ENCODE measurements around the gene KATNA1.

Gene KATNA1

DNA sequence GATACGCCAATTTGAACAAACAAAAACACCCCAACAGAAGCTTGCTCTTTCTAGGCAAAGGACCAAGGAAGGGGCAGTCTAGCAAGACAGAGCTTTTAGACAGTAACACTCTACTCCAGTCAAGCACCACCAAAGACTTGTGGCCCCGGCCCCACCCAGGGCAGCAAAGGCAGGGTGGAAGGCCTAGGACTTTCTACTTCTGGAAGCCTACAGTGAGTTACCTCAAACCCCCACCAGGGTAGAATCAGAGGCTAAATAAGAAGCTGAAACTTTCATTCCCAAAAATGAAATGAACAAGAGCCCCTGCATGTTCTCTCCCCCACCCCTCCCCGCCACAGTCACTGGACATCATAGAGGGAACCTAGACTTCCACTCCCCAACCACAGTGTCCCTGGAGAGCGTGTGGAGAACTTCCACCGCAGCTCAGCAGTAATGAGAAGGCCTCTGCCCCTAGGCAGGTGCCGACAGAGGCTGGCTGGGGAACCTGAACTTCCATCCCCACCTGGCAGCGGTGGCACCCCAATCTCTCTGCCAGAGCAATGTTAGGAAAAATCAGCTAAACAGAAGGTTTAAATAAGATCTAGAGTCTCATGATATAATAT, 40.0 kb downstream of the KATNA1 start:
- DNase-seq (ENCODE audit: low read depth), result no peak

- DNase-seq (ENCODE audit: low read depth), result no peak
Observed at GRCh38 chr6:149600508-149600907, 48.0 kb downstream of the KATNA1 start.

DNA sequence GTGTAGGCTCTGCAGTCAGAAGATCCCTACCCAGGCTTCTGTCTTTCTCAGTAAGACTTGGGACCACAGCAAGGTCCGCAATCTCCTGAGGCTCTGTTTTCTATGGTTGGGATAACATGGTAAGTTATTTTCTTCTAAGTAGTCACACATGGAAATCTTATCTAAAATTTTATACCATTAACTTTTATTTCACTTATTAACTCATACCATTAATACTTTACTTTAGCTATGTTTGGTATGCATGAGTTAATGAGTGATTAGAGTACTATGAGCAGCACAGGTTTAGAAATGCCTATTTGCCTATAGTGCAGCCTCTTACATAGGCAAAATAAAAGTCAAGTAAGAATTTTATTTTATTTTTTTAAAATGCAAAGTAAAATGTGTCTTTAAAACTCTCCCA, 55.1 kb downstream of the KATNA1 start:
- DNase-seq (ENCODE audit: low read depth), result no peak

DNA sequence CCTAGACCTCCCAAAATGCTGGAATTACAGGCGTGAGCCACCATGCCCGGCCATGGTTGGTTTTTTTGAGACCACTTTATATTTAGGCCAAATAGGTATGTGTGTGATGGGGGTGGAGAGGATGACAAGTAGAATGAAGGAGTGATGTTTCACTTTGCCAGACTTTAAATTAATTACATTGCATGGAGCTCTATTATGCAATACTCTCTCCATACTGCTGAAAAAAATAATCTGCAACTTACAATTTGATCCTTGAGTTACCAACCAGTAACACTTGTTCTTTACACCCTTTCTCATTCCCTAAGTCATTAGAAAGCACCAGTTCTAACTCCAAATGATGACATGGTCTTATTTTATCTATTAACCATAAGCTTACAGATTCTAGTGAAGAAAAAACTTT, 55.5 kb downstream of the KATNA1 start:
- no peak for DNase-seq (ENCODE audit: low read depth)

DNA sequence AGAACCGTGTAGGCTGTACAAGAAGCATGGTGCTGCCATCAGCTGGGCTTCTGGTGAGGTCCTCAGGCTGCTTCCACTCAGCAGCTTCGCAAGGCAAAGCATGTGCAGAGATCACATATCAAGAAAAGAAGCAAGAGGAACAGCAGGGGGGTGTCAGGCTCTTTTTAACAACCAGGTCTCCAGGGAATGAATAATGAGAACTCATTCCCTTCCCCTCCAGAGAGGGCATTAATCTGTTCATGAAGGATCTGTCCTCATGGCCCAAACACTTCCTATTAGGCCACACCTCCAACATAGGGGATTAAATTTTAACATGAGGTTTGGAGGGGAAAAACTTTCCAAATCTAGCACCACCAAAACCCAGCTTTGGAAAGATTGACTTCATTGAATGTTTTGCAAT, 62.4 kb downstream of the KATNA1 start:
- DNase-seq (ENCODE audit: low read depth), result no peak

- DNase-seq (ENCODE audit: low read depth), result no peak
Observed at GRCh38 chr6:149581349-149581748, 67.2 kb downstream of the KATNA1 start.

GRCh38 chr6:149580880-149581279, 67.6 kb downstream of the KATNA1 start:
- DNase-seq (ENCODE audit: low read depth), result no peak

- DNase-seq (ENCODE audit: low read depth), result no peak
Observed at GRCh38 chr6:149567945-149568585, 80.4 kb downstream of the KATNA1 start.

DNA sequence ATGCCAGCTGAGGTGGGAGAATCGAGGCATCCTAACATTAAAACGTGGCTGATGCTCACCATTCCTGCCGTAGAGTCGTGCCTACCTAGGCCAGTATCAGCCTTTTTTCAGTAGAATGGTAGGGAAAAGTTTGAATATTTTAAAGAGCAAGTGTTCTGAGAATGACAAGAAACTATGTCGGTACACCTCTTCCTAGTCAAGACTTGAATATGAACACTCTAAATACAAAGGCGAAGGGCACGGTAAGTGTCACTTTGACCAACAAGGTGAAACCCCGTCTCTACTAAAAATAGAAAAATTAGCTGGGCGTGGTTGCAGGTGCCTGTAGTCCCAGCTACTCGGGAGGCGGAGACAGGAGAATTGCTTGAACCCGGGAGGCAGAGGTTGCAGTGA, 81.3 kb downstream of the KATNA1 start:
- DNase-seq (ENCODE audit: low read depth), result no peak

DNA sequence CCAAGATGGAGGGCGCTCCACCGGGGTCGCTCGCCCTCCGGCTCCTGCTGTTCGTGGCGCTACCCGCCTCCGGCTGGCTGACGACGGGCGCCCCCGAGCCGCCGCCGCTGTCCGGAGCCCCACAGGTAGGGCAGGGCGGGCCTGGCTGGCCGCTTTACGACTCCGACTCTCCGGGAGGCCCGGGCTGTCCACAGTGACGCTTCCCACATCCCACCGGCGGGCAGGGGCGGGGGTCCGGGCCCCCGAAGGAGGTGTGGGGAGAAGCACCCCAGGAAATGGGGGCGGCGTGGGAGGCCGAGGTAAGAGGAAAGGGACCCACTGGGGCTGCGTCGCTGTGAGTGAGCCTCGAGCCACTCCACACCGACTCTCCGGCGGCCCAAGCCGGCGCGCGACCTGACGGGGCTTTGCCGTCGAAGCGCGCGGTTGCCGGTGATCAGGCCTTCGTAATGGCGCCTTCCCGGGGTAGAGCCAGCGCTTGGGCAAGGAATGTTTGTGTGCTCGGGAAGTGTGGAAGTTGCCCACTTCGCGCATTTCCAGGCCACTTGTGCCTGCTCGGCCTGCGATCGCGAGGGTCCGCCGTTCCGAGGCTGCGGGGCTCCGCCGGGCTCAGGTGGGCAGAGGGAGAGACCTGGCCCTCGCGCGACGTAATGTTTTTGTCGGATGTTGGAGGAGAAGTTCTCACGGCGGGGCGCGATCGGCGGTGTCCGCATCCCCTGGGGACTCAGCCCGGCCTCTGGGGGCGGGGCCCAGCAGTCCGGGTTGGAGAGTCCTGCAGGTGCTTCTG, 81.9 kb downstream of the KATNA1 start:
- no peak for DNase-seq (ENCODE audit: low read depth)

DNA sequence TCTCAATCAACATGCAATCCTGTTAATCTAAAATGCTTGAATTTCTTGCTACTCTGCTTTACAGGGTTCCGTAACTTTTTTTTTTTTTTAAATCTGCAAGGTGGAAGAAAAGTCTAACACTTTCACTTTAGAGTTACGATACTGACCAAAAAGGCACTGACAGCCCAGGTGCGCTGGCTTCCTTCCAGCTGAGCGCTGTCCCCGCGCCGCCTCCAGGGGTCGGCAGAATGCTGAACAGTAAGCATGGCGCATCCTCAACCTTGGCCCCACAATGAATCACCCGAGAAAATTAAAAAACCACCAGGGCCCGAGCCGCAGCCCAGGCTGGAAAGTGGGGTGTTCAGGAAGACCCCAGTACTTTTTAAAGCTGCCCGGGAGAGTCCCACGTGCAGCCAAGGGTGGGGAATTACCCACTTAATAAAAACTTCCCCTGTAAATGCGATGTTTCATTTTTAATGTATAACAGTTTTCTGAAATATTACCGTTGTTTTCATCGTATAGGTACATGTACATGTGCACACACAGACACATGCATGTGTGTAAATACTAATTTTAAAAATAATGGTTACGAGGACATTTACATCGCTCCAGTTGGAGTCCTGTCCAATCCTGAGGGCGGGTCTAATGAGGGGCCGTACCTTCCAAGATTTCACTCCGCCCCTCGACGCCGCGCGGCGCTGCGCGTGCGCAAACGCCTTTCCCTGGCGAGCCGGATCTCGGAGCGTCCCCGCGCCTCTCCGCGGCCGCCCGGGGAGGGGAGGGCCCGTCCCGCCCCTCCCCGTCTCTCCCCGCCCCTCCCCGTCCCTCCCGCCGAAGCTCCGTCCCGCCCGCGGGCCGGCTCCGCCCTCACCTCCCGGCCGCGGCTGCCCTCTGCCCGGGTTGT, 82.7 kb downstream of the KATNA1 start, which contains the start of gene GINM1:
GINM1 (plus strand) TSS at position 849 of the 883 bp plus-strand sequence. CDS start 40 bp downstream, outside the sequence.
- peak; percentile 88 for DNase-seq (ENCODE audit: low read depth)

GRCh38 chr6:149563928-149564325, 84.6 kb downstream of the KATNA1 start:
- DNase-seq (ENCODE audit: low read depth), result no peak

- DNase-seq (ENCODE audit: low read depth), result peak; percentile 60
Observed at GRCh38 chr6:149563203-149563927, 85.1 kb downstream of the KATNA1 start.

DNA sequence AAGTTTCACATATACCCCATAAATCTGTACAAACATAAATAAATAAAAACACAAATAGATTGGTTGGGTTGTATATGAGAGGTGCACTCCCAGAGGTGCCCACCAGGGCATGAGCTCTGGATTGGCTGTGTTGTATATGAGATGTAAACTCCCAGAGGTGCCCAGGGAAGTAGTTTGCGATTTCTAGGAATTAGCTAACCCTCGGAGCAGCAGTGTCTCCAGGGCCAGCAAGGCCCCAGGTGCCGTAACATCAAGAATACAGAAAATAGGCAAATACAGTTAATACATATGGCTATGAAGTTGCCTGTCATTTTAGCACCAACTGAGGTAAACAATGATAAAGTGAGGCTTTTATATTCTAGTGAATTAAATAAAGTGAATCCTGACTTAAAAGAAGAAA, 87.8 kb downstream of the KATNA1 start:
- DNase-seq (ENCODE audit: low read depth), result no peak

GRCh38 chr6:149559389-149559788, 89.1 kb downstream of the KATNA1 start:
- DNase-seq (ENCODE audit: low read depth), result no peak

GRCh38 chr6:149558029-149558428, 90.5 kb downstream of the KATNA1 start:
- no peak for DNase-seq (ENCODE audit: low read depth)

- DNase-seq (ENCODE audit: low read depth), result no peak
Observed at GRCh38 chr6:149551920-149552319, 96.6 kb downstream of the KATNA1 start.

GRCh38 chr6:149545754-149546471, 102.6 kb downstream of the KATNA1 start, which contains the start of gene PPIL4:
Gene PPIL4, minus strand, starts transcription at chr6:149546043. Its CDS starts 38 bp downstream, at chr6:149546005.
- peak; percentile 86 for DNase-seq (ENCODE audit: low read depth)

GRCh38 chr6:149545258-149545753, 103.2 kb downstream of the KATNA1 start:
- no peak for DNase-seq (ENCODE audit: low read depth)

Measured in GM04504 (cell line).